AG09319 (cell line): ENCODE results near the gene ZNF77.

Experiments
- DNase-seq: peaks from one replicate; pipeline ENCODE4 v3.0.0-alpha.2; 2010; ENCODE audit warnings: low read depth; ENCODE audit errors: extremely low read depth
- CTCF ChIP-seq: IDR thresholded peaks from 2 replicates; pipeline ENCODE4 v1.5.1; 2011; ENCODE audit warnings: low read depth, mild to moderate bottlenecking, inconsistent platforms, low read length, moderate library complexity

Gene ZNF77

GRCh38 chr19:2933490-2933910 lies 11.3 kb downstream of the ZNF77 start:
- DNase-seq, result no peak
- no peak for TF ChIP-seq CTCF

GRCh38 chr19:2927032-2927430 lies 17.7 kb downstream of the ZNF77 start:
- DNase-seq, result no peak
- TF ChIP-seq CTCF, result no peak

GRCh38 chr19:2926341-2927031 lies 18.3 kb downstream of the ZNF77 start:
- no peak for TF ChIP-seq CTCF
- no peak for DNase-seq

GRCh38 chr19:2923510-2923909 lies 21.3 kb downstream of the ZNF77 start:
- no peak for TF ChIP-seq CTCF
- DNase-seq, result peak; percentile 79

GRCh38 chr19:2922987-2923386 lies 21.8 kb downstream of the ZNF77 start:
- no peak for DNase-seq
- no peak for TF ChIP-seq CTCF

GRCh38 chr19:2917275-2918184 lies 27.2 kb downstream of the ZNF77 start:
- no peak for TF ChIP-seq CTCF

GRCh38 chr19:2912306-2912705 lies 32.5 kb downstream of the ZNF77 start:
- no peak for TF ChIP-seq CTCF
- DNase-seq, result no peak

More at GRCh38 chr19:2917275-2918184, 27.2 kb downstream of the ZNF77 start:
- DNase-seq, result no peak
